GM18511 (cell line): ENCODE results near the gene RNF168.
"Not testable (repeated sequence)": the region's sequence is repeated elsewhere in the genome, so short reads cannot be mapped to it uniquely, and the experiment has no call there.

Experiments
- ATAC-seq: cut with Tn5 transposase; IDR thresholded peaks from one replicate; pipeline ENCODE4 v1.9.1; 2021; ENCODE audit warnings: mild to moderate bottlenecking, moderate library complexity; ENCODE audit not compliant: unreplicated experiment

The RNF168 gene

GRCh38 chr3:196472286-196472685, 31.3 kb downstream of the RNF168 start:
- ATAC-seq, result no peak

- ATAC-seq, result no peak
These were observed 32.0 kb downstream of the RNF168 start for GRCh38 chr3:196471551-196471950.

GRCh38 chr3:196470182-196470581, 33.4 kb downstream of the RNF168 start:
- not testable (repeated sequence) for ATAC-seq

- ATAC-seq, result no peak
These were observed 39.8 kb downstream of the RNF168 start for GRCh38 chr3:196463804-196464203.

GRCh38 chr3:196463478-196463756, 40.2 kb downstream of the RNF168 start:
- ATAC-seq, result no peak

GRCh38 chr3:196462680-196463477, 40.7 kb downstream of the RNF168 start:
- not testable (repeated sequence) for ATAC-seq

- ATAC-seq, result no peak
These were observed 45.5 kb downstream of the RNF168 start for GRCh38 chr3:196458063-196458462.

GRCh38 chr3:196457470-196457869, 46.1 kb downstream of the RNF168 start:
- ATAC-seq, result not testable (repeated sequence)

- ATAC-seq, result no peak
These were observed 48.6 kb downstream of the RNF168 start for GRCh38 chr3:196454935-196455334.

GRCh38 chr3:196445391-196445790, 58.2 kb downstream of the RNF168 start:
- ATAC-seq, result not testable (repeated sequence)

- ATAC-seq, result no peak
These were observed 59.1 kb downstream of the RNF168 start for GRCh38 chr3:196444500-196444894.

GRCh38 chr3:196440696-196441095, 62.9 kb downstream of the RNF168 start:
- no peak for ATAC-seq

- no peak for ATAC-seq
These were observed 63.5 kb downstream of the RNF168 start for GRCh38 chr3:196440041-196440537.

- ATAC-seq, result peak; percentile 83
These were observed 71.3 kb downstream of the RNF168 start, which contains the start of gene UBXN7 for GRCh38 chr3:196432137-196432879. Gene UBXN7 (minus strand): TSS chr3:196432427. CDS start chr3:196432399, 28 bp downstream.

- peak; percentile 39 for ATAC-seq
These were observed 72.1 kb downstream of the RNF168 start for GRCh38 chr3:196431181-196432136.

- ATAC-seq, result no peak
These were observed 75.5 kb downstream of the RNF168 start for GRCh38 chr3:196428041-196428440.

- ATAC-seq, result not testable (repeated sequence)
These were observed 79.1 kb downstream of the RNF168 start for GRCh38 chr3:196424421-196424820.

- ATAC-seq, result no peak
These were observed 80.4 kb downstream of the RNF168 start for GRCh38 chr3:196423044-196423781.

GRCh38 chr3:196421668-196422067, 81.9 kb downstream of the RNF168 start:
- not testable (repeated sequence) for ATAC-seq

- ATAC-seq, result no peak
These were observed 84.2 kb downstream of the RNF168 start for GRCh38 chr3:196419386-196419785.
